H1 (cell line): Measurements from ENCODE around the gene RAB39B. TPM values are rescaled to one million over a fixed set of nuclear protein-coding genes. Genes with fewer than 3 reads are reported as not detected.

Source experiments
- CTCF ChIA-PET: fragments of 300-600 bp; sonication (Branson Sonifier 250); formaldehyde crosslinking; loops from one replicate; lab custom pipeline; 2021; ENCODE audit not compliant: partially characterized antibody; lab: Charles Lee
- POLR2A ChIA-PET: fragments of 300-600 bp; sonication (Branson Sonifier 250); formaldehyde crosslinking; loops from one replicate; lab custom pipeline; 2021; ENCODE audit warnings: inconsistent platforms; ENCODE audit not compliant: partially characterized antibody; lab: Charles Lee
- DNase-seq, 2 experiments: peaks; one replicate each; pipeline versions ENCODE4 v3.0.0 to v3.0.0-alpha.2; 2010 to 2022; ENCODE audit warnings: low spot score in 2 of 2, low read depth in 1 of 2, mixed read lengths in 1 of 2
- FAIRE-seq: peaks from 2 replicates; lab custom pipeline; 2011; peaks lifted over from hg19 to GRCh38; lab: Jason Lieb, UNC
- H2AFZ ChIP-seq: 2 replicates; pipeline ENCODE4 v1.8.1; 2012; ENCODE audit warnings: low read length, inconsistent platforms
- H2AK5ac ChIP-seq: 2 replicates; pipeline ENCODE4 v1.6.1; 2013; ENCODE audit warnings: low read depth, low read length
- H2BK120ac ChIP-seq: replicated peaks from 2 replicates; pipeline ENCODE3; 2013; ENCODE audit warnings: low read depth, low read length, inconsistent platforms
- H2BK12ac ChIP-seq: 2 replicates; pipeline ENCODE4 v1.6.1; 2013; ENCODE audit warnings: low read depth, low read length
- H2BK15ac ChIP-seq: 2 replicates; pipeline ENCODE4 v1.6.1; 2013; ENCODE audit warnings: low read length
- H2BK20ac ChIP-seq: 2 replicates; pipeline ENCODE4 v1.6.1; 2013; ENCODE audit warnings: low read length
- H2BK5ac ChIP-seq: 2 replicates; pipeline ENCODE4 v1.6.1; 2013; ENCODE audit warnings: low read depth, low read length
- H3K14ac ChIP-seq: 2 replicates; pipeline ENCODE4 v1.6.1; 2013; ENCODE audit warnings: inconsistent platforms; ENCODE audit not compliant: insufficient read length
- H3K18ac ChIP-seq: 2 replicates; pipeline ENCODE4 v1.6.1; 2013; ENCODE audit warnings: low read length; ENCODE audit errors: extremely low read depth
- H3K23ac ChIP-seq: 2 replicates; pipeline ENCODE4 v1.6.1; 2013; ENCODE audit warnings: inconsistent platforms; ENCODE audit not compliant: insufficient read length
- H3K23me2 ChIP-seq: 2 replicates; pipeline ENCODE4 v1.6.1; 2013; ENCODE audit warnings: low read depth, low read length
- H3K27ac ChIP-seq: 2 replicates; pipeline ENCODE4 v1.6.1; 2011; ENCODE audit warnings: low read depth, low read length, inconsistent platforms
- H3K27me3 ChIP-seq, 4 experiments: replicated peaks in 1 of 4; 1 replicate in 1 of 4; 2 replicates in 3 of 4; pipeline versions ENCODE4 v1.6.1 to v1.8.1; 2011 to 2013; ENCODE audit warnings: low read length in 3 of 4, mild to moderate bottlenecking in 3 of 4, inconsistent platforms in 2 of 4, mixed read lengths in 2 of 4, moderate library complexity in 1 of 4; ENCODE audit not compliant: control insufficient read depth in 3 of 4, insufficient read depth in 3 of 4; ENCODE audit errors: extremely low read depth in 1 of 4
- H3K36me3 ChIP-seq, 4 experiments: 2 replicates each; pipeline versions ENCODE4 v1.6.1 to v1.8.1; 2011 to 2013; ENCODE audit warnings: mild to moderate bottlenecking in 4 of 4, low read length in 3 of 4, moderate library complexity in 2 of 4, control low read depth in 1 of 4, inconsistent platforms in 1 of 4; ENCODE audit not compliant: insufficient read depth in 4 of 4, control insufficient read depth in 2 of 4
- H3K4ac ChIP-seq: replicated peaks from 2 replicates; pipeline ENCODE3; 2013; ENCODE audit warnings: low read length, low read depth, mixed read lengths, inconsistent platforms; ENCODE audit not compliant: insufficient read length
- H3K4me1 ChIP-seq, 4 experiments: replicated peaks in 1 of 4; 1 replicate in 1 of 4; 2 replicates in 3 of 4; pipeline versions ENCODE4 v1.6.1 to v1.8.1; 2011 to 2013; ENCODE audit warnings: low read length in 3 of 4, inconsistent platforms in 2 of 4, mixed read lengths in 1 of 4; ENCODE audit not compliant: insufficient read depth in 4 of 4, control insufficient read depth in 3 of 4
- H3K4me2 ChIP-seq, 2 experiments: 2 replicates each; pipeline versions ENCODE4 v1.6.1 to v1.8.1; 2011 to 2013; ENCODE audit warnings: low read depth in 2 of 2, low read length in 2 of 2, control low read depth in 1 of 2, inconsistent platforms in 1 of 2, mild to moderate bottlenecking in 1 of 2; ENCODE audit not compliant: insufficient read depth in 1 of 2
- H3K4me3 ChIP-seq, 4 experiments: fragments of 200-600, 300-600 bp in 1 of 4; sonication (generic), shearing (Covaris generic), sonication (Bioruptor Twin) in 1 of 4; 2 replicates each; pipeline versions ENCODE4 v1.5.1 to v1.8.1; 2011 to 2016; ENCODE audit warnings: low read length in 4 of 4, low read depth in 3 of 4, control low read depth in 2 of 4, inconsistent platforms in 2 of 4, mild to moderate bottlenecking in 2 of 4, mixed read lengths in 1 of 4, moderate library complexity in 1 of 4; ENCODE audit not compliant: insufficient read depth in 2 of 4; ENCODE audit errors: extremely low read depth in 1 of 4
- H3K56ac ChIP-seq: replicated peaks from 2 replicates; pipeline ENCODE3; 2013; ENCODE audit warnings: low read depth, mild to moderate bottlenecking, mixed read lengths, low read length, inconsistent platforms; ENCODE audit not compliant: insufficient read length
- H3K79me1 ChIP-seq: 2 replicates; pipeline ENCODE4 v1.6.1; 2013; ENCODE audit warnings: low read depth, low read length, control low read depth
- H3K79me2 ChIP-seq, 2 experiments: 2 replicates each; pipeline versions ENCODE4 v1.6.1 to v1.8.1; 2012 to 2013; ENCODE audit warnings: low read length in 2 of 2, mild to moderate bottlenecking in 2 of 2, inconsistent platforms in 1 of 2; ENCODE audit not compliant: insufficient read depth in 2 of 2, control insufficient read depth in 1 of 2
- H3K9ac ChIP-seq, 4 experiments: replicated peaks in 1 of 4; 1 replicate in 1 of 4; 2 replicates in 3 of 4; pipeline versions ENCODE4 v1.6.1 to v1.8.1; 2011 to 2013; ENCODE audit warnings: low read depth in 3 of 4, low read length in 3 of 4, control low read depth in 2 of 4, mild to moderate bottlenecking in 2 of 4, moderate library complexity in 2 of 4, inconsistent platforms in 1 of 4; ENCODE audit errors: extremely low read depth in 1 of 4
- H3K9me3 ChIP-seq, 2 experiments: 2 replicates each; pipeline versions ENCODE4 v1.6.1 to v1.8.1; 2012 to 2013; ENCODE audit warnings: mild to moderate bottlenecking in 2 of 2, moderate library complexity in 2 of 2, control low read depth in 1 of 2, inconsistent platforms in 1 of 2, low read depth in 1 of 2, low read length in 1 of 2, mixed read lengths in 1 of 2; ENCODE audit not compliant: insufficient read depth in 2 of 2
- H4K20me1 ChIP-seq, 2 experiments: replicated peaks in 1 of 2; 2 replicates each; pipeline versions ENCODE3 to v1.8.1; 2011 to 2013; ENCODE audit warnings: inconsistent platforms in 2 of 2, low read length in 2 of 2, mild to moderate bottlenecking in 1 of 2; ENCODE audit not compliant: insufficient read depth in 2 of 2, control insufficient read depth in 1 of 2
- H4K5ac ChIP-seq: 2 replicates; pipeline ENCODE4 v1.6.1; 2013; ENCODE audit warnings: low read length, low read depth, mixed read lengths, inconsistent platforms; ENCODE audit not compliant: insufficient read length
- H4K8ac ChIP-seq: 2 replicates; pipeline ENCODE4 v1.8.0; 2013; ENCODE audit warnings: mild to moderate bottlenecking, moderate library complexity, low read length, inconsistent platforms; ENCODE audit not compliant: insufficient read depth; ENCODE audit errors: extremely low read depth
- H4K91ac ChIP-seq: replicated peaks from 2 replicates; pipeline ENCODE3; 2013; ENCODE audit warnings: low read length, mixed read lengths, inconsistent platforms; ENCODE audit not compliant: insufficient read length
- ASH2L ChIP-seq: fragments of 200-600, 300-600 bp; sonication (generic); IDR thresholded peaks from one replicate; pipeline ENCODE4 v1.7.1; 2017; ENCODE audit warnings: low read length
- EGR1 ChIP-seq: IDR thresholded peaks from 2 replicates; pipeline ENCODE4 v1.6.1; 2011; ENCODE audit warnings: low read depth, low read length, borderline replicate concordance
- EP300 ChIP-seq, 2 experiments: IDR thresholded peaks; 1 replicate in 1 of 2; 2 replicates in 1 of 2; pipeline ENCODE4 v1.6.1; 2011 to 2012; ENCODE audit warnings: low read depth in 2 of 2, low read length in 2 of 2, mild to moderate bottlenecking in 2 of 2, borderline replicate concordance in 1 of 2, inconsistent platforms in 1 of 2, moderate library complexity in 1 of 2
- GTF2F1 ChIP-seq: IDR thresholded peaks from 2 replicates; pipeline ENCODE4 v1.6.1; 2012; ENCODE audit warnings: low read depth, low read length, improper control_type of control experiment, borderline replicate concordance
- JUN ChIP-seq: IDR thresholded peaks from 2 replicates; pipeline ENCODE4 v1.6.1; 2011; ENCODE audit warnings: low read depth, mild to moderate bottlenecking, improper control_type of control experiment, low read length
- JUND ChIP-seq: IDR thresholded peaks from 2 replicates; pipeline ENCODE4 v1.6.1; 2011; ENCODE audit warnings: mild to moderate bottlenecking, improper control_type of control experiment, low read length
- WGBS, 2 experiments: shearing (Covaris generic) in 1 of 2; methylation state at CpG; one replicate each; pipeline versions ENCODE4 v1.1.6 to v1.1.7; 2013 to 2015; ENCODE audit warnings: low lambda C conversion rate in 2 of 2, mixed read lengths in 2 of 2, inconsistent platforms in 1 of 2, low coverage in 1 of 2, missing lambda C conversion rate in 1 of 2; ENCODE audit not compliant: insufficient replicate concordance in 2 of 2, insufficient coverage in 1 of 2, insufficient read length in 1 of 2; ENCODE audit errors: extremely low coverage in 1 of 2, missing lambda C conversion rate in 1 of 2; 5-methylcytosine and 5-hydroxymethylcytosine counted together
- polyA plus RNA-seq, 7 experiments: library from polyadenylated mRNA; depleted of rRNA in 3 of 7; stranded (reverse) in 5 of 7; unstranded in 2 of 7; fragments of >200 nt in 5 of 7; fragments of 200-250 nt in 2 of 7; gene quantifications; 1 replicate in 5 of 7; 2 replicates in 1 of 7; 4 replicates in 1 of 7; pipeline versions ENCODE4 v1.2.1 to v1.2.3, GENCODE V29; 2011 to 2013; ENCODE audit warnings: missing spikeins in 2 of 7, mixed read lengths in 2 of 7
- total RNA-seq: library from RNA; stranded (reverse); fragmentation: NEBNext Ultra II Directional; extraction: Animal tissue kit (Norgen Biotek cat#: 25700); gene quantifications from 2 replicates; pipeline ENCODE4 v1.2.1, GENCODE V29; 2021
- TF ChIP-seq, protein P1 (sequence below): IDR thresholded peaks from 2 replicates; pipeline ENCODE4 v1.6.1; 2011; ENCODE audit warnings: low read depth, mild to moderate bottlenecking, low read length; ENCODE audit not compliant: insufficient read depth
- TF ChIP-seq, protein P2 (sequence below): IDR thresholded peaks from 2 replicates; pipeline ENCODE4 v1.6.1; 2012; ENCODE audit warnings: low read length, inconsistent platforms
- TF ChIP-seq, protein P3 (sequence below), 3 experiments: IDR thresholded peaks; 1 replicate in 2 of 3; 2 replicates in 1 of 3; pipeline versions ENCODE4 v1.5.1 to v1.6.1; 2011; ENCODE audit warnings: low read length in 3 of 3, mild to moderate bottlenecking in 3 of 3, inconsistent platforms in 2 of 3, low read depth in 1 of 3, moderate library complexity in 1 of 3; ENCODE audit not compliant: insufficient read depth in 1 of 3; ENCODE audit errors: control extremely low read depth in 1 of 3

Gene RAB39B
- total and polyA plus RNA-seq, 2 of the 8 experiments (the other 6 are each of a cell fraction or from before 2014, with no cell fraction given): 3.1 to 9.3 TPM

DNA sequence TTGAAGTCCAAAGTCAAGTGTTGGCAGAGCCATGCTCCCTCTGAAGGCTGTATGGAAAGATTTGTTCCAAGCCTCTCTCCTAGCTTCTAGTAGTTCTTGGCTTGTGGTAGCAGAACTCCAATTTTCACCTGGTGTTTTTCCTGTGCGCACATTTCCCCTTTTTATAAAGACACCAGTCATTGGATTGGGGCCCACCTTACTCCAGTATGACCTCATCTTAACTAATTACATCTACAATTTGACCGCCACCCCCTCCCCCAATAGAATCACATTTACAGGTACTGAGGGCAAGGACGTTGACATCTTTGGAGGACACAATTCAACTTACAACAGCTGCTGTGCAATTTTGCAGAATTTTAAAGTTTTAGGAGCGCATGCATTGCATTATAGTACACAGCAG, 16.8 kb downstream of the RAB39B start:
- no peak overlapping the region for H3K14ac ChIP-seq
- no peak overlapping the region for H3K23ac ChIP-seq
- 85% methylated on average over 3 of the region's 4 CpGs; no CpG with 5 or more reads in 1 of the 2 experiments for WGBS, 2 experiments
- no peak overlapping the region for H2AK5ac ChIP-seq
- no peak overlapping the region for H3K9ac ChIP-seq
- no peak overlapping the region for H4K5ac ChIP-seq
- no peaks in the 10 kb centered on the region for H3K79me2 ChIP-seq
- no peak overlapping the region for H3K27ac ChIP-seq
- H2AFZ ChIP-seq: no peak overlapping the region
- H3K23me2 ChIP-seq: no peaks in the 10 kb centered on the region
- no peak overlapping the region for H3K4me3 ChIP-seq
- H3K4me1 ChIP-seq: no peaks in the 10 kb centered on the region
- H4K20me1 ChIP-seq: no peaks in the 10 kb centered on the region
- H3K56ac ChIP-seq: no peak overlapping the region
- no peaks in the 10 kb centered on the region for H3K36me3 ChIP-seq
- POLR2A ChIA-PET: interaction anchor here (0.7 kb wide), 1 partner anchor 17 kb away, joined by 3 read pairs; the partner anchor contains the start of gene RAB39B
- no peak overlapping the region for H2BK5ac ChIP-seq
- CTCF ChIA-PET: interaction anchor here (0.6 kb wide), 1 partner anchor 52 kb away, joined by 3 read pairs; no protein-coding TSS in a partner anchor
- H3K4me2 ChIP-seq: no peak overlapping the region
- no peak overlapping the region for H2BK20ac ChIP-seq
- H3K18ac ChIP-seq: no peak overlapping the region
- no peak overlapping the region for H4K91ac ChIP-seq
- H3K79me1 ChIP-seq: no peaks in the 10 kb centered on the region
- no peaks in the 10 kb centered on the region for H3K9me3 ChIP-seq
- no peak for DNase-seq
- no peak overlapping the region for H2BK120ac ChIP-seq
- H3K27me3 ChIP-seq: no peaks in the 10 kb centered on the region
- no peak overlapping the region for H3K4ac ChIP-seq
- H2BK12ac ChIP-seq: no peak overlapping the region
- FAIRE-seq: no peak
- no peak overlapping the region for H2BK15ac ChIP-seq
- no peak overlapping the region for H4K8ac ChIP-seq
- TF ChIP-seq, protein P1, sequence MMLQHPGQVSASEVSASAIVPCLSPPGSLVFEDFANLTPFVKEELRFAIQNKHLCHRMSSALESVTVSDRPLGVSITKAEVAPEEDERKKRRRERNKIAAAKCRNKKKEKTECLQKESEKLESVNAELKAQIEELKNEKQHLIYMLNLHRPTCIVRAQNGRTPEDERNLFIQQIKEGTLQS: no peak
- TF ChIP-seq EGR1: no peak
- TF ChIP-seq, protein P2, sequence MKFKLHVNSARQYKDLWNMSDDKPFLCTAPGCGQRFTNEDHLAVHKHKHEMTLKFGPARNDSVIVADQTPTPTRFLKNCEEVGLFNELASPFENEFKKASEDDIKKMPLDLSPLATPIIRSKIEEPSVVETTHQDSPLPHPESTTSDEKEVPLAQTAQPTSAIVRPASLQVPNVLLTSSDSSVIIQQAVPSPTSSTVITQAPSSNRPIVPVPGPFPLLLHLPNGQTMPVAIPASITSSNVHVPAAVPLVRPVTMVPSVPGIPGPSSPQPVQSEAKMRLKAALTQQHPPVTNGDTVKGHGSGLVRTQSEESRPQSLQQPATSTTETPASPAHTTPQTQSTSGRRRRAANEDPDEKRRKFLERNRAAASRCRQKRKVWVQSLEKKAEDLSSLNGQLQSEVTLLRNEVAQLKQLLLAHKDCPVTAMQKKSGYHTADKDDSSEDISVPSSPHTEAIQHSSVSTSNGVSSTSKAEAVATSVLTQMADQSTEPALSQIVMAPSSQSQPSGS: no peak
- TF ChIP-seq JUN: no peak
- no peak for TF ChIP-seq EP300 (IDR thresholded peaks at IDR 0.05; ENCODE audit: borderline replicate concordance in 1 of 2, low read depth in 2 of 2, low read length in 2 of 2)
- no peak for TF ChIP-seq GTF2F1
- TF ChIP-seq, protein P3, sequence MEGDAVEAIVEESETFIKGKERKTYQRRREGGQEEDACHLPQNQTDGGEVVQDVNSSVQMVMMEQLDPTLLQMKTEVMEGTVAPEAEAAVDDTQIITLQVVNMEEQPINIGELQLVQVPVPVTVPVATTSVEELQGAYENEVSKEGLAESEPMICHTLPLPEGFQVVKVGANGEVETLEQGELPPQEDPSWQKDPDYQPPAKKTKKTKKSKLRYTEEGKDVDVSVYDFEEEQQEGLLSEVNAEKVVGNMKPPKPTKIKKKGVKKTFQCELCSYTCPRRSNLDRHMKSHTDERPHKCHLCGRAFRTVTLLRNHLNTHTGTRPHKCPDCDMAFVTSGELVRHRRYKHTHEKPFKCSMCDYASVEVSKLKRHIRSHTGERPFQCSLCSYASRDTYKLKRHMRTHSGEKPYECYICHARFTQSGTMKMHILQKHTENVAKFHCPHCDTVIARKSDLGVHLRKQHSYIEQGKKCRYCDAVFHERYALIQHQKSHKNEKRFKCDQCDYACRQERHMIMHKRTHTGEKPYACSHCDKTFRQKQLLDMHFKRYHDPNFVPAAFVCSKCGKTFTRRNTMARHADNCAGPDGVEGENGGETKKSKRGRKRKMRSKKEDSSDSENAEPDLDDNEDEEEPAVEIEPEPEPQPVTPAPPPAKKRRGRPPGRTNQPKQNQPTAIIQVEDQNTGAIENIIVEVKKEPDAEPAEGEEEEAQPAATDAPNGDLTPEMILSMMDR (IDR thresholded peaks at IDR 0.05; ENCODE audit: control extremely low read depth in 1 of 3, insufficient read depth in 1 of 3, low read depth in 1 of 3, low read length in 3 of 3): no peak
- no peak for TF ChIP-seq ASH2L
- TF ChIP-seq JUND: no peak
